K562 (cell line): Measurements from ENCODE around the gene ZCCHC24. TPM values are rescaled to one million over a fixed set of nuclear protein-coding genes. Genes with fewer than 3 reads are reported as not detected.

Experiments
- ATAC-seq: fragments of 200-7000 bp; cut with Tn5 transposase; 3 replicates; pipeline ENCODE4 v1.9.1; 2020; ENCODE audit warnings: moderate library complexity
- BruUV-seq: library from RNA; stranded (reverse); fragments of 400-500 nt; replicated peaks from 2 replicates; lab custom pipeline; 2021; lab: Mats Ljungman, UMichigan
- CTCF ChIA-PET: fragments of 300-600 bp; formaldehyde crosslinking; extraction: SDS; loops from one replicate; lab custom pipeline; 2021; ENCODE audit warnings: low intra/inter-chr PET ratio; lab: Yijun Ruan, JAX
- POLR2A ChIA-PET: fragments of 300-600, 350-650 bp; sonication (Branson Sonifier 250); formaldehyde crosslinking; extraction: SDS; loops from one replicate; lab custom pipeline; 2021; ENCODE audit warnings: antibody characterized with exemption, inconsistent platforms; lab: Yijun Ruan, JAX
- DNase-seq, 4 experiments: peaks; one replicate each; pipeline versions ENCODE4 v3.0.0 to v3.0.0-alpha.2; 2011 to 2018; ENCODE audit warnings: low spot score in 3 of 4, mixed read lengths in 3 of 4; ENCODE audit errors: extremely low read depth in 1 of 4
- FAIRE-seq: peaks from 2 replicates; lab custom pipeline; 2011; peaks lifted over from hg19 to GRCh38; lab: Jason Lieb, UNC
- H2AFZ ChIP-seq: 2 replicates; pipeline ENCODE4 v1.6.0; 2011; ENCODE audit warnings: low read depth, low read length, control low read depth, inconsistent platforms
- H3K27ac ChIP-seq: fragments of 200-600 bp; 3 replicates; pipeline ENCODE4 v1.8.0; 2011; ENCODE audit warnings: low read depth, mild to moderate bottlenecking, control low read depth, inconsistent platforms, low read length, moderate library complexity, mixed read lengths; ENCODE audit errors: extremely low read depth
- H3K27me3 ChIP-seq, 2 experiments: fragments of 300-600 bp in 1 of 2; 2 replicates in 1 of 2; 3 replicates in 1 of 2; pipeline versions ENCODE4 v1.6.0 to v1.8.0; 2011; ENCODE audit warnings: inconsistent platforms in 2 of 2, low read length in 2 of 2, mild to moderate bottlenecking in 1 of 2, mixed read lengths in 1 of 2, moderate library complexity in 1 of 2; ENCODE audit not compliant: control insufficient read depth in 2 of 2, insufficient read depth in 2 of 2
- H3K36me3 ChIP-seq: fragments of 300-600 bp; 3 replicates; pipeline ENCODE4 v1.8.0; 2011; ENCODE audit warnings: mild to moderate bottlenecking, low read length, inconsistent platforms; ENCODE audit not compliant: control insufficient read depth, insufficient read depth
- H3K4me1 ChIP-seq, 2 experiments: fragments of 200-600 bp in 1 of 2; replicated peaks in 1 of 2; 2 replicates in 1 of 2; 3 replicates in 1 of 2; pipeline versions ENCODE4 v1.5.1 to v1.8.0; 2011; ENCODE audit warnings: inconsistent platforms in 2 of 2, low read length in 2 of 2, mild to moderate bottlenecking in 1 of 2, mixed read lengths in 1 of 2, moderate library complexity in 1 of 2; ENCODE audit not compliant: control insufficient read depth in 2 of 2, insufficient read depth in 2 of 2
- H3K4me2 ChIP-seq: 2 replicates; pipeline ENCODE4 v1.6.1; 2011; ENCODE audit warnings: low read length, control low read depth, inconsistent platforms, mixed read lengths; ENCODE audit not compliant: insufficient read depth
- H3K4me3 ChIP-seq: fragments of 200-600 bp; sonication (generic), shearing (Covaris generic); 2 replicates; pipeline ENCODE4 v1.5.1; 2016; ENCODE audit warnings: control low read depth, inconsistent platforms
- H3K79me2 ChIP-seq: fragments of 200-600 bp; 3 replicates; pipeline ENCODE4 v1.8.0; 2011; ENCODE audit warnings: low read length, inconsistent platforms; ENCODE audit not compliant: control insufficient read depth, insufficient read depth
- H3K9ac ChIP-seq, 2 experiments: 2 replicates each; pipeline versions ENCODE4 v1.6.0 to v1.6.1; 2011; ENCODE audit warnings: low read depth in 2 of 2, low read length in 2 of 2, control low read depth in 1 of 2, inconsistent platforms in 1 of 2, mild to moderate bottlenecking in 1 of 2, mixed read lengths in 1 of 2; ENCODE audit not compliant: insufficient read depth in 1 of 2
- H3K9me1 ChIP-seq: one replicate; pipeline ENCODE4 v1.6.0; 2011; ENCODE audit warnings: inconsistent platforms, mild to moderate bottlenecking, low read length, moderate library complexity; ENCODE audit not compliant: control insufficient read depth, insufficient read depth
- H3K9me3 ChIP-seq: replicated peaks from 2 replicates; pipeline ENCODE4 v1.5.1; 2011; ENCODE audit warnings: low read depth, low read length, inconsistent platforms; ENCODE audit not compliant: control insufficient read depth, insufficient read depth
- H4K20me1 ChIP-seq: replicated peaks from 2 replicates; pipeline ENCODE4 v1.6.1; 2011; ENCODE audit warnings: low read length, inconsistent platforms, mixed read lengths; ENCODE audit not compliant: control insufficient read depth, insufficient read depth
- ARHGAP35 ChIP-seq: fragments of 450-650 bp; IDR thresholded peaks from 2 replicates; pipeline ENCODE4 v1.6.1; 2018; ENCODE audit not compliant: partially characterized antibody
- BCOR ChIP-seq: fragments of 450-650 bp; IDR thresholded peaks from 2 replicates; pipeline ENCODE4 v1.6.1; 2016
- DEAF1 ChIP-seq: fragments of 450-650 bp; formaldehyde crosslinking; IDR thresholded peaks from 2 replicates; pipeline ENCODE4 v1.4.0; 2020; ENCODE audit warnings: mild to moderate bottlenecking, moderate library complexity
- EHMT2 ChIP-seq: fragments of 450-650 bp; IDR thresholded peaks from 2 replicates; pipeline ENCODE4 v1.6.1; 2018; ENCODE audit warnings: antibody characterized with exemption
- HIVEP1 ChIP-seq: fragments of 250-450 bp; sonication (Bioruptor Pico); IDR thresholded peaks from 2 replicates; pipeline ENCODE4 v1.4.0; 2020; ENCODE audit warnings: mild to moderate bottlenecking
- HLTF ChIP-seq: fragments of 450-650 bp; IDR thresholded peaks from 2 replicates; pipeline ENCODE4 v1.6.1; 2016
- PHB ChIP-seq: fragments of 250-450 bp; sonication (Bioruptor Pico); IDR thresholded peaks from 2 replicates; pipeline ENCODE4 v1.5.0; 2021
- POLR2A ChIP-seq: fragments of 450-650 bp; conservative IDR thresholded peaks from 2 replicates; pipeline ENCODE4 v1.6.1; 2016
- RBM25 ChIP-seq: fragments of 200-400 bp; formaldehyde crosslinking; IDR thresholded peaks from 2 replicates; pipeline ENCODE4 v1.6.1; 2018; ENCODE audit warnings: low read length, low read depth, moderate library complexity; ENCODE audit not compliant: severe bottlenecking
- TAF1 ChIP-seq: IDR thresholded peaks from 2 replicates; pipeline ENCODE4 v1.6.1; 2011; ENCODE audit warnings: mild to moderate bottlenecking, low read length, moderate library complexity; ENCODE audit not compliant: insufficient read depth, control insufficient read depth, severe bottlenecking; ENCODE audit errors: extremely low read depth
- THRA ChIP-seq: fragments of 450-650 bp; IDR thresholded peaks from 2 replicates; pipeline ENCODE4 v1.6.1; 2017; ENCODE audit warnings: mild to moderate bottlenecking, moderate library complexity
- ZFP36 ChIP-seq: fragments of 150-350 bp; IDR thresholded peaks from 2 replicates; pipeline ENCODE4 v1.6.1; 2018; ENCODE audit warnings: low read length, low read depth; ENCODE audit not compliant: partially characterized antibody
- ZNF133 ChIP-seq: fragments of 250-450 bp; sonication (Bioruptor Pico); IDR thresholded peaks from 2 replicates; pipeline ENCODE4 v1.4.0; 2020; ENCODE audit warnings: mild to moderate bottlenecking
- WGBS: fragments of 100-300 bp; shearing (Covaris generic); methylation state at CpG from one replicate; pipeline ENCODE4 v1.1.6; 2016; ENCODE audit warnings: low coverage, mixed read lengths; ENCODE audit not compliant: insufficient coverage; ENCODE audit errors: missing lambda C conversion rate; 5-methylcytosine and 5-hydroxymethylcytosine counted together
- in situ Hi-C: fragments of 300-500 bp; cut with MboI; formaldehyde crosslinking; loops from 4 replicates; pipeline ENCODE4 v1.15.0; 2018; ENCODE audit warnings: inconsistent platforms, mixed read lengths
- intact Hi-C: fragments of 100-400 bp; cut with micrococcal nuclease; formaldehyde crosslinking; loops from 2 replicates; pipeline ENCODE4 v1.14.2; 2022
- polyA plus RNA-seq, 8 experiments: library from polyadenylated mRNA; depleted of rRNA in 4 of 8; stranded (reverse) in 5 of 8; unstranded in 3 of 8; fragments of >200 nt; fragmentation: Nextera tagmentation in 2 of 8; fragmentation: Illumina TruSeq in 1 of 8; extraction: Ambion mirVana in 2 of 8; extraction: Trizol in 1 of 8; gene quantifications; 2 replicates each; pipeline versions ENCODE4 v1.2.1 to v1.2.3, GENCODE V29; 2011 to 2014; ENCODE audit warnings: inconsistent platforms in 1 of 8, missing spikeins in 1 of 8
- total RNA-seq, 7 experiments: library from RNA; depleted of rRNA in 6 of 7; stranded (reverse); fragments of >200 nt in 6 of 7; fragmentation: Illumina TruSeq in 2 of 7; extraction: Trizol in 2 of 7; gene quantifications; 2 replicates each; pipeline versions ENCODE4 v1.2.1 to v1.2.3, GENCODE V29; 2011 to 2021; ENCODE audit warnings: low replicate concordance in 1 of 7

ZCCHC24 gene
- total and polyA plus RNA-seq, 9 of the 15 experiments (the other 6 are each of a cell fraction or from before 2014, with no cell fraction given) = 0.84 to 11.0 (median 4.6) TPM

GRCh38 chr10:79402951-79403350, 42.5 kb downstream of the ZCCHC24 start:
- Histone ChIP-seq H2AFZ (no peak overlapping the region), H3K79me2 (no peaks in the 10 kb centered on the region), H3K27me3 (no peaks in the 10 kb centered on the region), H3K4me1 (peaks cover 48 to 73% of the 10 kb centered on the region in 2 experiments), H3K9me1 (no peaks in the 10 kb centered on the region), H3K4me2 (no peak overlapping the region), H4K20me1 (peaks cover 4% of the 10 kb centered on the region; the same call in 1 of the 2 replicates), H3K9me3 (no peaks in the 10 kb centered on the region), H3K36me3 (no peaks in the 10 kb centered on the region), H3K4me3 (no peak overlapping the region), H3K9ac (no peak overlapping the region), H3K27ac (no peak overlapping the region)
- ChIA-PET POLR2A (interaction anchor here (0.6 kb wide), 1 partner anchor 73 kb away, joined by 3 read pairs; no protein-coding TSS in a partner anchor), CTCF (no interaction called here)
- BruUV-seq = no TSS peak
- TF ChIP-seq PHB = no peak
- TF ChIP-seq HIVEP1 = no peak
- ATAC-seq (no peak), DNase-seq (no peak), FAIRE-seq (no peak)
- intact Hi-C loops (no loop called here), in situ Hi-C loops (no loop called here)
- WGBS = 70% methylated on average over 8 of the region's 8 CpGs

- ATAC-seq (no peak), FAIRE-seq (no peak), DNase-seq (no peak)
- no peak overlapping the region for H2AFZ ChIP-seq
- H3K27ac ChIP-seq = no peak overlapping the region
- H3K4me1 ChIP-seq = peaks cover 48 to 73% of the 10 kb centered on the region in 2 experiments
- no TSS peak for BruUV-seq
- H4K20me1 ChIP-seq = peaks cover 4% of the 10 kb centered on the region; the same call in 1 of the 2 replicates
- H3K9me1 ChIP-seq = no peaks in the 10 kb centered on the region
- H3K4me2 ChIP-seq = no peak overlapping the region
- CTCF ChIA-PET = no interaction called here
- TF ChIP-seq EHMT2 (no peak), TAF1 (no peak), ZNF133 (no peak), BCOR (0 out of 2 replicates have a peak, but pooled peaks have one; percentile 31), ARHGAP35 (no peak), ZFP36 (peak; percentile 58), THRA (no peak), DEAF1 (CRISPR knock-in tag) (no peak), RBM25 (peak; percentile 86), POLR2A (no peak), HLTF (no peak)
- TF ChIP-seq, all 486 proteins: peak for 3
- Histone ChIP-seq H3K9me3 (no peaks in the 10 kb centered on the region), H3K79me2 (no peaks in the 10 kb centered on the region), H3K4me3 (no peak overlapping the region), H3K36me3 (no peaks in the 10 kb centered on the region), H3K9ac (no peak overlapping the region), H3K27me3 (no peaks in the 10 kb centered on the region)
- POLR2A ChIA-PET = no interaction called here
- in situ Hi-C loops (no loop called here), intact Hi-C loops (no loop called here)
- WGBS = 86% methylated on average over 7 of the region's 7 CpGs
Measured at GRCh38 chr10:79402625-79402946, 42.8 kb downstream of the ZCCHC24 start.
